K562 (cell line): ENCODE data around the gene AGPAT4. TPM values are rescaled to one million over a fixed set of nuclear protein-coding genes. Genes with fewer than 3 reads are reported as not detected.

ENCODE experiments used
- FOSL1 ChIP-seq: fragments of 200-800 bp; sonication (Bioruptor generic); conservative IDR thresholded peaks from 2 replicates; pipeline ENCODE4 v1.6.1; 2016; ENCODE audit warnings: missing genetic modification characterization, missing compliant biosample characterization
- HDAC8 ChIP-seq: fragments of 450-650 bp; IDR thresholded peaks from 2 replicates; pipeline ENCODE4 v1.6.1; 2016; ENCODE audit warnings: mild to moderate bottlenecking, missing genetic modification characterization, moderate library complexity, missing compliant biosample characterization
- PRPF4 ChIP-seq: fragments of 200-400 bp; formaldehyde crosslinking; IDR thresholded peaks from one replicate; pipeline ENCODE4 v1.6.1; 2017; ENCODE audit warnings: low read length, low read depth, mild to moderate bottlenecking; ENCODE audit not compliant: insufficient read depth, poor library complexity, severe bottlenecking
- SMARCC2 ChIP-seq: fragments of 450-650 bp; IDR thresholded peaks from 2 replicates; pipeline ENCODE4 v1.6.1; 2017; ENCODE audit warnings: antibody characterized with exemption, moderate library complexity, mild to moderate bottlenecking, low read depth
- XRCC4 ChIP-seq: IDR thresholded peaks from one replicate; pipeline ENCODE4 v1.6.1; 2011; ENCODE audit not compliant: insufficient read depth, insufficient read length; ENCODE audit errors: extremely low read depth
- ZNF3 ChIP-seq: fragments of 250-450 bp; sonication (Bioruptor Pico); IDR thresholded peaks from 2 replicates; pipeline ENCODE4 v1.5.0; 2021; ENCODE audit warnings: mild to moderate bottlenecking, moderate library complexity
- ZNF778 ChIP-seq: fragments of 450-650 bp; formaldehyde crosslinking; IDR thresholded peaks from 2 replicates; pipeline ENCODE4 v1.4.0; 2020; ENCODE audit warnings: mild to moderate bottlenecking, moderate library complexity
- polyA plus RNA-seq, 8 experiments: library from polyadenylated mRNA; depleted of rRNA in 4 of 8; stranded (reverse) in 5 of 8; unstranded in 3 of 8; fragments of >200 nt; fragmentation: Nextera tagmentation in 2 of 8; fragmentation: Illumina TruSeq in 1 of 8; extraction: Ambion mirVana in 2 of 8; extraction: Trizol in 1 of 8; gene quantifications; 2 replicates each; pipeline versions ENCODE4 v1.2.1 to v1.2.3, GENCODE V29; 2011 to 2014; ENCODE audit warnings: inconsistent platforms in 1 of 8, missing spikeins in 1 of 8
- total RNA-seq, 7 experiments: library from RNA; depleted of rRNA in 6 of 7; stranded (reverse); fragments of >200 nt in 6 of 7; fragmentation: Illumina TruSeq in 2 of 7; extraction: Trizol in 2 of 7; gene quantifications; 2 replicates each; pipeline versions ENCODE4 v1.2.1 to v1.2.3, GENCODE V29; 2011 to 2021; ENCODE audit warnings: low replicate concordance in 1 of 7
- TF ChIP-seq, protein P1 (sequence below): fragments of 450-650 bp; IDR thresholded peaks from 2 replicates; pipeline ENCODE4 v1.6.1; 2016; ENCODE audit warnings: mild to moderate bottlenecking, moderate library complexity
- TF ChIP-seq, protein P2 (sequence below), 2 experiments: fragments of 450-650 bp in 1 of 2; sonication (generic) in 1 of 2; formaldehyde crosslinking in 1 of 2; IDR thresholded peaks in 1 of 2; conservative IDR thresholded peaks in 1 of 2; 2 replicates each; pipeline versions ENCODE4 v1.6.1 to v1.8.1; 2016 to 2023; ENCODE audit warnings: mild to moderate bottlenecking in 2 of 2, moderate library complexity in 2 of 2, inconsistent platforms in 1 of 2, missing genetic modification reagents in 1 of 2
- TF ChIP-seq, protein P3 (sequence below): fragments of 250-450 bp; sonication (Bioruptor Pico); IDR thresholded peaks from 2 replicates; pipeline ENCODE4 v1.8.0; 2022; ENCODE audit warnings: moderate library complexity, mild to moderate bottlenecking, inconsistent platforms
- TF ChIP-seq, protein P4 (sequence below): sonication (generic); formaldehyde crosslinking; IDR thresholded peaks from 2 replicates; pipeline ENCODE4 v1.8.1; 2023; ENCODE audit warnings: mild to moderate bottlenecking, missing genetic modification reagents, moderate library complexity

Gene AGPAT4
- total and polyA plus RNA-seq, 9 of the 15 experiments (the other 6 are each of a cell fraction or from before 2014, with no cell fraction given), result 2.2 to 15.0 (median 5.7) TPM

GRCh38 chr6:161227004-161227960 is 46.6 kb downstream of the AGPAT4 start (continued):
- no peak for TF ChIP-seq PRPF4
- TF ChIP-seq, protein P1, sequence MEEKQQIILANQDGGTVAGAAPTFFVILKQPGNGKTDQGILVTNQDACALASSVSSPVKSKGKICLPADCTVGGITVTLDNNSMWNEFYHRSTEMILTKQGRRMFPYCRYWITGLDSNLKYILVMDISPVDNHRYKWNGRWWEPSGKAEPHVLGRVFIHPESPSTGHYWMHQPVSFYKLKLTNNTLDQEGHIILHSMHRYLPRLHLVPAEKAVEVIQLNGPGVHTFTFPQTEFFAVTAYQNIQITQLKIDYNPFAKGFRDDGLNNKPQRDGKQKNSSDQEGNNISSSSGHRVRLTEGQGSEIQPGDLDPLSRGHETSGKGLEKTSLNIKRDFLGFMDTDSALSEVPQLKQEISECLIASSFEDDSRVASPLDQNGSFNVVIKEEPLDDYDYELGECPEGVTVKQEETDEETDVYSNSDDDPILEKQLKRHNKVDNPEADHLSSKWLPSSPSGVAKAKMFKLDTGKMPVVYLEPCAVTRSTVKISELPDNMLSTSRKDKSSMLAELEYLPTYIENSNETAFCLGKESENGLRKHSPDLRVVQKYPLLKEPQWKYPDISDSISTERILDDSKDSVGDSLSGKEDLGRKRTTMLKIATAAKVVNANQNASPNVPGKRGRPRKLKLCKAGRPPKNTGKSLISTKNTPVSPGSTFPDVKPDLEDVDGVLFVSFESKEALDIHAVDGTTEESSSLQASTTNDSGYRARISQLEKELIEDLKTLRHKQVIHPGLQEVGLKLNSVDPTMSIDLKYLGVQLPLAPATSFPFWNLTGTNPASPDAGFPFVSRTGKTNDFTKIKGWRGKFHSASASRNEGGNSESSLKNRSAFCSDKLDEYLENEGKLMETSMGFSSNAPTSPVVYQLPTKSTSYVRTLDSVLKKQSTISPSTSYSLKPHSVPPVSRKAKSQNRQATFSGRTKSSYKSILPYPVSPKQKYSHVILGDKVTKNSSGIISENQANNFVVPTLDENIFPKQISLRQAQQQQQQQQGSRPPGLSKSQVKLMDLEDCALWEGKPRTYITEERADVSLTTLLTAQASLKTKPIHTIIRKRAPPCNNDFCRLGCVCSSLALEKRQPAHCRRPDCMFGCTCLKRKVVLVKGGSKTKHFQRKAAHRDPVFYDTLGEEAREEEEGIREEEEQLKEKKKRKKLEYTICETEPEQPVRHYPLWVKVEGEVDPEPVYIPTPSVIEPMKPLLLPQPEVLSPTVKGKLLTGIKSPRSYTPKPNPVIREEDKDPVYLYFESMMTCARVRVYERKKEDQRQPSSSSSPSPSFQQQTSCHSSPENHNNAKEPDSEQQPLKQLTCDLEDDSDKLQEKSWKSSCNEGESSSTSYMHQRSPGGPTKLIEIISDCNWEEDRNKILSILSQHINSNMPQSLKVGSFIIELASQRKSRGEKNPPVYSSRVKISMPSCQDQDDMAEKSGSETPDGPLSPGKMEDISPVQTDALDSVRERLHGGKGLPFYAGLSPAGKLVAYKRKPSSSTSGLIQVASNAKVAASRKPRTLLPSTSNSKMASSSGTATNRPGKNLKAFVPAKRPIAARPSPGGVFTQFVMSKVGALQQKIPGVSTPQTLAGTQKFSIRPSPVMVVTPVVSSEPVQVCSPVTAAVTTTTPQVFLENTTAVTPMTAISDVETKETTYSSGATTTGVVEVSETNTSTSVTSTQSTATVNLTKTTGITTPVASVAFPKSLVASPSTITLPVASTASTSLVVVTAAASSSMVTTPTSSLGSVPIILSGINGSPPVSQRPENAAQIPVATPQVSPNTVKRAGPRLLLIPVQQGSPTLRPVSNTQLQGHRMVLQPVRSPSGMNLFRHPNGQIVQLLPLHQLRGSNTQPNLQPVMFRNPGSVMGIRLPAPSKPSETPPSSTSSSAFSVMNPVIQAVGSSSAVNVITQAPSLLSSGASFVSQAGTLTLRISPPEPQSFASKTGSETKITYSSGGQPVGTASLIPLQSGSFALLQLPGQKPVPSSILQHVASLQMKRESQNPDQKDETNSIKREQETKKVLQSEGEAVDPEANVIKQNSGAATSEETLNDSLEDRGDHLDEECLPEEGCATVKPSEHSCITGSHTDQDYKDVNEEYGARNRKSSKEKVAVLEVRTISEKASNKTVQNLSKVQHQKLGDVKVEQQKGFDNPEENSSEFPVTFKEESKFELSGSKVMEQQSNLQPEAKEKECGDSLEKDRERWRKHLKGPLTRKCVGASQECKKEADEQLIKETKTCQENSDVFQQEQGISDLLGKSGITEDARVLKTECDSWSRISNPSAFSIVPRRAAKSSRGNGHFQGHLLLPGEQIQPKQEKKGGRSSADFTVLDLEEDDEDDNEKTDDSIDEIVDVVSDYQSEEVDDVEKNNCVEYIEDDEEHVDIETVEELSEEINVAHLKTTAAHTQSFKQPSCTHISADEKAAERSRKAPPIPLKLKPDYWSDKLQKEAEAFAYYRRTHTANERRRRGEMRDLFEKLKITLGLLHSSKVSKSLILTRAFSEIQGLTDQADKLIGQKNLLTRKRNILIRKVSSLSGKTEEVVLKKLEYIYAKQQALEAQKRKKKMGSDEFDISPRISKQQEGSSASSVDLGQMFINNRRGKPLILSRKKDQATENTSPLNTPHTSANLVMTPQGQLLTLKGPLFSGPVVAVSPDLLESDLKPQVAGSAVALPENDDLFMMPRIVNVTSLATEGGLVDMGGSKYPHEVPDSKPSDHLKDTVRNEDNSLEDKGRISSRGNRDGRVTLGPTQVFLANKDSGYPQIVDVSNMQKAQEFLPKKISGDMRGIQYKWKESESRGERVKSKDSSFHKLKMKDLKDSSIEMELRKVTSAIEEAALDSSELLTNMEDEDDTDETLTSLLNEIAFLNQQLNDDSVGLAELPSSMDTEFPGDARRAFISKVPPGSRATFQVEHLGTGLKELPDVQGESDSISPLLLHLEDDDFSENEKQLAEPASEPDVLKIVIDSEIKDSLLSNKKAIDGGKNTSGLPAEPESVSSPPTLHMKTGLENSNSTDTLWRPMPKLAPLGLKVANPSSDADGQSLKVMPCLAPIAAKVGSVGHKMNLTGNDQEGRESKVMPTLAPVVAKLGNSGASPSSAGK, result 0 out of 2 replicates have a peak, but pooled peaks have one; percentile 15
- TF ChIP-seq, protein P2, sequence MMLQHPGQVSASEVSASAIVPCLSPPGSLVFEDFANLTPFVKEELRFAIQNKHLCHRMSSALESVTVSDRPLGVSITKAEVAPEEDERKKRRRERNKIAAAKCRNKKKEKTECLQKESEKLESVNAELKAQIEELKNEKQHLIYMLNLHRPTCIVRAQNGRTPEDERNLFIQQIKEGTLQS (IDR thresholded peaks at IDR 0.05), result peak; percentile 50
- TF ChIP-seq, protein P2 (CRISPR knock-in tag; conservative IDR thresholded peaks at IDR 0.05), result no peak
- TF ChIP-seq, protein P3, sequence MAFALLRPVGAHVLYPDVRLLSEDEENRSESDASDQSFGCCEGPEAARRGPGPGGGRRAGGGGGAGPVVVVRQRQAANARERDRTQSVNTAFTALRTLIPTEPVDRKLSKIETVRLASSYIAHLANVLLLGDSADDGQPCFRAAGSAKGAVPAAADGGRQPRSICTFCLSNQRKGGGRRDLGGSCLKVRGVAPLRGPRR (CRISPR knock-in tag), result no peak
- no peak for TF ChIP-seq ZNF778
- TF ChIP-seq FOSL1, result 0 out of 2 replicates have a peak, but pooled peaks have one; percentile 3
- TF ChIP-seq XRCC4, result no peak
- no peak for TF ChIP-seq HDAC8 (tag)
- TF ChIP-seq ZNF3 (CRISPR knock-in tag), result no peak
- no peak for TF ChIP-seq SMARCC2
- TF ChIP-seq, protein P4, sequence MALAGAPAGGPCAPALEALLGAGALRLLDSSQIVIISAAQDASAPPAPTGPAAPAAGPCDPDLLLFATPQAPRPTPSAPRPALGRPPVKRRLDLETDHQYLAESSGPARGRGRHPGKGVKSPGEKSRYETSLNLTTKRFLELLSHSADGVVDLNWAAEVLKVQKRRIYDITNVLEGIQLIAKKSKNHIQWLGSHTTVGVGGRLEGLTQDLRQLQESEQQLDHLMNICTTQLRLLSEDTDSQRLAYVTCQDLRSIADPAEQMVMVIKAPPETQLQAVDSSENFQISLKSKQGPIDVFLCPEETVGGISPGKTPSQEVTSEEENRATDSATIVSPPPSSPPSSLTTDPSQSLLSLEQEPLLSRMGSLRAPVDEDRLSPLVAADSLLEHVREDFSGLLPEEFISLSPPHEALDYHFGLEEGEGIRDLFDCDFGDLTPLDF (CRISPR knock-in tag), result no peak
